ENCODE data around the gene TTC21A.

GRCh38 chr3:39088456-39088855, 19.0 kb upstream of the TTC21A start:
- TF ChIP-seq CTCF (optimal IDR thresholded peaks at IDR 0.05 in 1 of 3, IDR thresholded peaks at IDR 0.05 in 1 of 3, conservative IDR thresholded peaks at IDR 0.05 in 1 of 3; ENCODE audit: extremely low read depth in 1 of 3, insufficient read depth in 2 of 3, low read length in 3 of 3) (no peak), EZH2 (IDR thresholded peaks at IDR 0.05; ENCODE audit: low read length) (no peak)
